Adrenal gland (tissue), 5 donors: ENCODE measurements around the gene KAT7.

Experiments used
- POLR2A ChIP-seq, 2 donors: fragments of 450-650 bp; IDR thresholded peaks; one replicate each; pipeline ENCODE4 v1.6.1; 2017; ENCODE audit warnings: antibody characterized with exemption in 2 of 2, mild to moderate bottlenecking in 2 of 2, moderate library complexity in 1 of 2
- TF ChIP-seq, protein P1 (sequence below), 6 experiments: fragments of 450-650 bp in 4 of 6; fragments of 200-600 bp in 2 of 6; sonication (generic) in 1 of 6; IDR thresholded peaks; 1 replicate in 5 of 6; 2 replicates in 1 of 6; pipeline versions ENCODE4 v1.5.1 to v1.8.0; 2016 to 2021; ENCODE audit warnings: antibody characterized with exemption in 6 of 6, mild to moderate bottlenecking in 2 of 6, moderate library complexity in 1 of 6
- donor health status: DM: no; HTN: no; CAD: no.

DNA sequence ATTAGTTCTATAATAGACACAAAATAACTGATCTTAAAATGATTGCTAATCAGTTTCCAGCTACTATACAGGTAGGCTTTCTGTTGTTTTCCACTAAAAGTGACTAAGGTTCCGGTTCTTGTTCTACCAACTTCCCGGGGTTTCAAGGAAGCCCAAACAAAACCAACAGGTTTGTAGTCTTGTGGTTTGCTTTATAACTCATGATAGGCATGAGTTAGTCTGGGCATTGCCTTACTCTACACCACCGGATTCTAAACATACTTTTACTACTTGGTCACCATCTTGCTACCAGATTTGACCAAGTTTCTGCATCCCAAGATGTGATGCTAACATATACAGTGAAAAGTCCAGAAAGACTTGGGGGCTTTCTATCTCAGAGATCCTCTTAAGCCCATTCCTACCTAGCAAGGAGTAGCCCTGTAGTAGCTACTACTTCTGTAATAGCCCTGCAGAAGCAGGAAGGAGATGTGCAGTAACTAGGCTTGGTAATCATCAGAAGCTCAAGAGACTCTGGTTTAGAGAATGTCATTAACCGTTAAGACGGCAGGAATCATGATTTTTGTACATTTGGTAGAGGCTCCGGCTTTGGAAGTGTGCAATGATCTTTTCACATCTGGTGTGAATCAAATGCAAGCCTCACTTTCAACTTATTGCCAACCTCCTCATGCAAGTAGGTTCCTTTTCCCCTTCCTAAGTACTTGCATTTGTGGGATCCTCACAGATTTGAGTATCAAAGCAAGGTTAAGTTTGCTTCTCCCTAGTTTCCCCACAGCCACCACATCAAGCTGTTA, 26.1 kb upstream of the KAT7 start:
- TF ChIP-seq, protein P1, sequence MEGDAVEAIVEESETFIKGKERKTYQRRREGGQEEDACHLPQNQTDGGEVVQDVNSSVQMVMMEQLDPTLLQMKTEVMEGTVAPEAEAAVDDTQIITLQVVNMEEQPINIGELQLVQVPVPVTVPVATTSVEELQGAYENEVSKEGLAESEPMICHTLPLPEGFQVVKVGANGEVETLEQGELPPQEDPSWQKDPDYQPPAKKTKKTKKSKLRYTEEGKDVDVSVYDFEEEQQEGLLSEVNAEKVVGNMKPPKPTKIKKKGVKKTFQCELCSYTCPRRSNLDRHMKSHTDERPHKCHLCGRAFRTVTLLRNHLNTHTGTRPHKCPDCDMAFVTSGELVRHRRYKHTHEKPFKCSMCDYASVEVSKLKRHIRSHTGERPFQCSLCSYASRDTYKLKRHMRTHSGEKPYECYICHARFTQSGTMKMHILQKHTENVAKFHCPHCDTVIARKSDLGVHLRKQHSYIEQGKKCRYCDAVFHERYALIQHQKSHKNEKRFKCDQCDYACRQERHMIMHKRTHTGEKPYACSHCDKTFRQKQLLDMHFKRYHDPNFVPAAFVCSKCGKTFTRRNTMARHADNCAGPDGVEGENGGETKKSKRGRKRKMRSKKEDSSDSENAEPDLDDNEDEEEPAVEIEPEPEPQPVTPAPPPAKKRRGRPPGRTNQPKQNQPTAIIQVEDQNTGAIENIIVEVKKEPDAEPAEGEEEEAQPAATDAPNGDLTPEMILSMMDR (IDR thresholded peaks at IDR 0.05) = no peak
- no peak for TF ChIP-seq POLR2A (IDR thresholded peaks at IDR 0.05)
